Measurements from ENCODE around the gene LARGE1. TPM values are rescaled to one million over a fixed set of nuclear protein-coding genes. Genes with fewer than 3 reads are reported as not detected.
A peak's percentile ranks its signal among the peaks of the same experiment; 100 is the strongest.

Gene LARGE1
- total RNA-seq, 1 donor: 22.8 TPM

- Histone ChIP-seq H4K20me1 (ENCODE audit: insufficient read depth, low read length) (peaks cover 3% of the 10 kb centered on the region), H3K27ac (ENCODE audit: low read depth, low read length) (no peak overlapping the region)
- peak; percentile 94 for DNase-seq (ENCODE audit: insufficient read length, low spot score, missing footprints)
Measured at GRCh38 chr22:33923660-33924246, 3.5 kb upstream of the LARGE1 start.

DNA sequence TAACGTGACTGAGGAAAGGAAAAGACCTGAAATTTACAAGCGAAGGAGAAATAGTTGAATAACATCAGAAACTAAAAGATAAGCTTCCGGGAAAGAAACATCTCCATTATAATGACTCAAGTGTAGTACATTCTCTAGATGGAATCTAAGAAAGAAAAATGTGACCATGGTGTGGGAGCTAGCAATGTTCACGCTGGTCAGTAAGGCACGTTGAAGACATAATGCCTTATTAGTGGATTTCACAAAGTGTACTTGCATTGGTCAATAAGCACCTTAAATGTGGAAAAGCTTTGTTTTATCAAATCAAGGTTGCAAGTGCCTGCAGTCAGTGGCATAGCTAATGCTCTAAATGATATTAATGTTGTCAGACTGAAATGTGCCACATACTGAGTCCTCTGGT is 2.8 kb upstream of the LARGE1 start:
- peaks cover 8% of the 10 kb centered on the region for H3K27me3 ChIP-seq (ENCODE audit: insufficient read depth, low read length)
- H2AFZ ChIP-seq (ENCODE audit: low read length): peak overlapping the region; percentile 93
- no peaks in the 10 kb centered on the region for H3K9me3 ChIP-seq (ENCODE audit: low read depth, low read length)

More at GRCh38 chr22:33923660-33924246, 3.5 kb upstream of the LARGE1 start:
- Histone ChIP-seq H3K79me2 (ENCODE audit: insufficient read depth, low read length) (no peaks in the 10 kb centered on the region), H3K9me3 (ENCODE audit: low read depth, low read length) (no peaks in the 10 kb centered on the region), H3K4me3 (ENCODE audit: insufficient read depth, low read length) (no peak overlapping the region), H3K4me2 (ENCODE audit: insufficient read depth, low read length) (no peak overlapping the region), H3K27me3 (ENCODE audit: insufficient read depth, low read length) (peaks cover 8% of the 10 kb centered on the region), H2AFZ (ENCODE audit: low read length) (no peak overlapping the region), H3K36me3 (ENCODE audit: insufficient read depth, low read length) (no peaks in the 10 kb centered on the region), H3K4me1 (ENCODE audit: insufficient read depth, low read length) (peaks cover 13% of the 10 kb centered on the region)
- TF ChIP-seq CTCF (IDR thresholded peaks at IDR 0.05; ENCODE audit: extremely low read depth, low read depth, low read length): peak; percentile 75

DNA sequence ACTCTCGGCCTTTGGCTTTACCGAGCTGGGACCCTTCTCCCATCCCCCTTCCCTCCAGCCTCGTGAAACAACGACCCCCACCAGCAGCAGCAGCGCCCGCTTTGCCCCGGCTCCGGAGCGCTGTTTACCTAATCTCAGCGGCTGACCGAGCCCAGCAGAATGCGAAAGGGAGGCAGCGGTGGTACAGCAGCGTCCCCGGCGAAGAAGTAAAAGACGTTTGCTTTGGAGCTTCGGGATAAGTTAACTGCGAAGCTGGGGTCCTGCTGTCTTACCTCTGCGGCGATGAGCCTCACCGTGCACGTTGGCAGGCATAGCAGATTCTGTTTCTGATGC is 2.0 kb upstream of the LARGE1 start:
- peaks cover 8% of the 10 kb centered on the region for H3K27me3 ChIP-seq (ENCODE audit: insufficient read depth, low read length)
- no peaks in the 10 kb centered on the region for H3K36me3 ChIP-seq (ENCODE audit: insufficient read depth, low read length)
- peaks cover 10% of the 10 kb centered on the region for H4K20me1 ChIP-seq (ENCODE audit: insufficient read depth, low read length)
- H2AFZ ChIP-seq (ENCODE audit: low read length): peak overlapping the region; percentile 93
- no peaks in the 10 kb centered on the region for H3K9me3 ChIP-seq (ENCODE audit: low read depth, low read length)
- H3K79me2 ChIP-seq (ENCODE audit: insufficient read depth, low read length): no peaks in the 10 kb centered on the region
- H3K4me2 ChIP-seq (ENCODE audit: insufficient read depth, low read length): peak overlapping the region; percentile 97
- peak; percentile 38 for DNase-seq (ENCODE audit: insufficient read length, low spot score, missing footprints)
- H3K4me3 ChIP-seq (ENCODE audit: insufficient read depth, low read length): peak overlapping the region; percentile 79
- no peak overlapping the region for H3K27ac ChIP-seq (ENCODE audit: low read depth, low read length)
- H3K4me1 ChIP-seq (ENCODE audit: insufficient read depth, low read length): peaks cover 13% of the 10 kb centered on the region
- TF ChIP-seq CTCF (IDR thresholded peaks at IDR 0.05; ENCODE audit: extremely low read depth, low read depth, low read length): no peak

More for the DNA sequence above, 2.8 kb upstream of the LARGE1 start:
- Histone ChIP-seq H4K20me1 (ENCODE audit: insufficient read depth, low read length) (peaks cover 9% of the 10 kb centered on the region), H3K27ac (ENCODE audit: low read depth, low read length) (no peak overlapping the region), H3K4me1 (ENCODE audit: insufficient read depth, low read length) (peaks cover 13% of the 10 kb centered on the region), H3K36me3 (ENCODE audit: insufficient read depth, low read length) (no peaks in the 10 kb centered on the region), H3K4me3 (ENCODE audit: insufficient read depth, low read length) (peak overlapping the region; percentile 79), H3K79me2 (ENCODE audit: insufficient read depth, low read length) (no peaks in the 10 kb centered on the region), H3K4me2 (ENCODE audit: insufficient read depth, low read length) (peak overlapping the region; percentile 97)
- peak; percentile 44 for DNase-seq (ENCODE audit: insufficient read length, low spot score, missing footprints)
- no peak for TF ChIP-seq CTCF (IDR thresholded peaks at IDR 0.05; ENCODE audit: extremely low read depth, low read depth, low read length)

DNA sequence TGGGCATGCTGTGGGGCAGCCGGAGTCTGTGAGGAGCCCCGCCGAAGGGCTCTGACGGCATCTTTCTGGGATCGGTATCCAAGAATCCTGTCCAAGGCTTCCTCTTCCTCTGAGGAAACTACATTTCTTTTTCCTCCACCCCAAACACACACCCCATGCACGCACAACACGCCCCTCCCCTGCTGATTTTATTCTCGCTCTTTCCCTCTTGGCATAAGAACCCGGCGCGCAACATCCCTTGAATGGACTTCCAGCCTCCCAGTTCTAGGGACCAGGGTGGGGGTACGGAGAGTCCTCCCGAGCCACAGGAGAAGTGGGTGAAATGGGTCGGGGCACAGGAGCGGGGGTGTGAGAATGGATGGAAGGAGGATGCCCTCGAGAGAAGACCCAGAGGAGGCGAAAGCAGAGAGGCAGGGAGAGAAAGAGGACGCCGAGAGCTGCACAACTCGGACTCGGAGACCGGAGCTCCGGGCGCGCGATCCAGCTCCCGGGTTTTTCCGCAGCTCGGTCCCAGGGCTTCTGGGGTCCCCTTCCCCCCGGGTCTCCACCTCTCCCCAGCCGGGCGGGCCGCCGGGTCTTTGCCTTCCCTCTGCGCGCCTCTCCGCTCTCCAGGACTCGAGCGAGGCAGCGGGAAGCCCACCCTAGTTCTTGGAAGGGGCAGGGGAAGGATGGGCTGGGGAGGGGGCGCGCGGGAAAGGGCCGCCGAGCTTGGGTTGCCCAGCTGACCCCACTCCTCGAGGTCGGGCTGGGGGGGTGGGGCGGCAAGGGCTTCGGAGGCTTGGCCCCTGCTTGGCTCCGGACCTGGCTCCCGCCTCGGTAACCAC is 1.5 kb upstream of the LARGE1 start:
- TF ChIP-seq CTCF (IDR thresholded peaks at IDR 0.05; ENCODE audit: extremely low read depth, low read depth, low read length): no peak
- DNase-seq (ENCODE audit: insufficient read length, low spot score, missing footprints): peak; percentile 93
- H3K79me2 ChIP-seq (ENCODE audit: insufficient read depth, low read length): peaks cover 2% of the 10 kb centered on the region
- peak overlapping the region; percentile 79 for H3K4me3 ChIP-seq (ENCODE audit: insufficient read depth, low read length)
- H3K36me3 ChIP-seq (ENCODE audit: insufficient read depth, low read length): no peaks in the 10 kb centered on the region
- peak overlapping the region; percentile 97 for H3K4me2 ChIP-seq (ENCODE audit: insufficient read depth, low read length)
- no peaks in the 10 kb centered on the region for H3K9me3 ChIP-seq (ENCODE audit: low read depth, low read length)
- H3K4me1 ChIP-seq (ENCODE audit: insufficient read depth, low read length): peaks cover 13% of the 10 kb centered on the region
- H2AFZ ChIP-seq (ENCODE audit: low read length): peak overlapping the region; percentile 96
- H3K27ac ChIP-seq (ENCODE audit: low read depth, low read length): no peak overlapping the region
- H4K20me1 ChIP-seq (ENCODE audit: insufficient read depth, low read length): peaks cover 10% of the 10 kb centered on the region
- peaks cover 8% of the 10 kb centered on the region for H3K27me3 ChIP-seq (ENCODE audit: insufficient read depth, low read length)

Data from osteoblast (primary cell).